GM23338 (cell line): ENCODE measurements around the gene TRMT11. TPM values are rescaled to one million over a fixed set of nuclear protein-coding genes. Genes with fewer than 3 reads are reported as not detected.

Experiments used
- ATAC-seq: fragments of 200-7000 bp; cut with Tn5 transposase; 3 replicates; pipeline ENCODE4 v1.9.1; 2020
- DNase-seq: peaks from one replicate; pipeline ENCODE4 v3.0.0-alpha.2; 2015; ENCODE audit warnings: low spot score
- H2AFZ ChIP-seq: fragments of 200-600 bp; sonication (generic); 2 replicates; pipeline ENCODE4 v1.8.0; 2016; ENCODE audit warnings: antibody characterized with exemption, mild to moderate bottlenecking, moderate library complexity
- H3F3A ChIP-seq: fragments of 200-600 bp; sonication (generic); replicated peaks from 2 replicates; pipeline ENCODE4 v1.8.0; 2017; ENCODE audit warnings: antibody characterized with exemption, mixed run types, low read depth
- H3K27ac ChIP-seq: fragments of 200-600 bp; sonication (generic); 2 replicates; pipeline ENCODE4 v1.6.1; 2016; ENCODE audit warnings: low read depth
- H3K27me3 ChIP-seq: fragments of 200-600 bp; sonication (generic); 2 replicates; pipeline ENCODE4 v1.8.0; 2016; ENCODE audit warnings: mild to moderate bottlenecking, mixed run types, moderate library complexity; ENCODE audit not compliant: insufficient read depth
- H3K36me3 ChIP-seq: fragments of 200-600 bp; sonication (generic); 2 replicates; pipeline ENCODE4 v1.8.0; 2016; ENCODE audit warnings: mild to moderate bottlenecking; ENCODE audit not compliant: insufficient read depth
- H3K4me1 ChIP-seq: fragments of 200-600 bp; sonication (generic); 2 replicates; pipeline ENCODE4 v1.8.0; 2016; ENCODE audit warnings: mild to moderate bottlenecking, moderate library complexity; ENCODE audit not compliant: insufficient read depth
- H3K4me2 ChIP-seq: fragments of 200-600 bp; sonication (generic); 2 replicates; pipeline ENCODE4 v1.7.1; 2017; ENCODE audit warnings: mixed run types
- H3K4me3 ChIP-seq: fragments of 200-600 bp; sonication (generic); 2 replicates; pipeline ENCODE4 v1.6.1; 2016; ENCODE audit warnings: mixed run types
- H3K79me2 ChIP-seq: fragments of 200-600 bp; sonication (generic); replicated peaks from 2 replicates; pipeline ENCODE4 v1.8.0; 2017; ENCODE audit warnings: mild to moderate bottlenecking; ENCODE audit not compliant: insufficient read depth
- H3K9me2 ChIP-seq: fragments of 200-600 bp; sonication (generic); 2 replicates; pipeline ENCODE4 v1.8.0; 2017; ENCODE audit not compliant: insufficient read depth
- H4K20me1 ChIP-seq: fragments of 200-600 bp; sonication (generic); replicated peaks from 2 replicates; pipeline ENCODE4 v1.8.0; 2017; ENCODE audit warnings: mild to moderate bottlenecking; ENCODE audit not compliant: insufficient read depth
- H3K27ac Mint-ChIP-seq: 2 replicates; pipeline ENCODE4 v1.8.0; 2020; ENCODE audit warnings: inconsistent platforms, mild to moderate bottlenecking, moderate library complexity, mixed read lengths
- H3K27me3 Mint-ChIP-seq: 3 replicates; pipeline ENCODE4 v1.8.0; 2022; ENCODE audit warnings: low read depth, mild to moderate bottlenecking, moderate library complexity, mixed read lengths, inconsistent platforms; ENCODE audit not compliant: insufficient read depth, poor library complexity
- H3K36me3 Mint-ChIP-seq: 3 replicates; pipeline ENCODE4 v1.8.0; 2021; ENCODE audit warnings: low read depth, mild to moderate bottlenecking, inconsistent platforms, moderate library complexity, mixed read lengths
- H3K4me1 Mint-ChIP-seq: 3 replicates; pipeline ENCODE4 v1.8.0; 2020; ENCODE audit warnings: mild to moderate bottlenecking, inconsistent platforms, mixed read lengths
- H3K4me3 Mint-ChIP-seq: 3 replicates; pipeline ENCODE4 v1.8.0; 2021; ENCODE audit warnings: moderate library complexity, mild to moderate bottlenecking, inconsistent platforms, mixed read lengths
- H3K9me3 Mint-ChIP-seq: 3 replicates; pipeline ENCODE4 v1.8.0; 2020; ENCODE audit warnings: moderate library complexity, mild to moderate bottlenecking, inconsistent platforms, mixed read lengths
- CREB1 ChIP-seq: fragments of 250-450 bp; sonication (Bioruptor Pico); IDR thresholded peaks from 2 replicates; pipeline ENCODE4 v1.5.0; 2020; ENCODE audit warnings: low read depth, mild to moderate bottlenecking, moderate library complexity
- EZH2phosphoT487 ChIP-seq: fragments of 200-600 bp; sonication (generic); IDR thresholded peaks from one replicate; pipeline ENCODE4 v1.8.1; 2018; ENCODE audit warnings: antibody characterized with exemption; ENCODE audit not compliant: unreplicated experiment
- NANOG ChIP-seq: IDR thresholded peaks from 2 replicates; pipeline ENCODE4 v1.6.1; 2016; ENCODE audit warnings: antibody characterized with exemption, borderline replicate concordance
- ZNF462 ChIP-seq: fragments of 250-450 bp; sonication (Bioruptor Pico); IDR thresholded peaks from 2 replicates; pipeline ENCODE4 v1.5.0; 2020; ENCODE audit warnings: mild to moderate bottlenecking, moderate library complexity
- polyA plus RNA-seq: library from polyadenylated mRNA; unstranded; fragments of >200 nt; fragmentation: Nextera tagmentation; extraction: Ambion mirVana; gene quantifications from 2 replicates; pipeline ENCODE4 v1.2.1, GENCODE V29; 2016
- total RNA-seq: library from RNA; depleted of rRNA; stranded (reverse); fragments of >200 nt; shearing (Covaris generic); gene quantifications from 2 replicates; pipeline ENCODE4 v1.2.3, GENCODE V29; 2014

TRMT11 gene
- total and polyA plus RNA-seq, 2 experiments from 2014 or later = 49.5 to 50.9 TPM

- TF ChIP-seq ZNF462 (CRISPR knock-in tag) (no peak), CREB1 (CRISPR knock-in tag) (no peak)
These were observed 38.7 kb upstream of the TRMT11 start (continued) for GRCh38 chr6:125947615-125948014.

GRCh38 chr6:125948455-125948854, 37.9 kb upstream of the TRMT11 start:
- no peak overlapping the region for H2AFZ ChIP-seq
- peaks cover 16% of the 10 kb centered on the region for H3K9me3 Mint-ChIP-seq
- ATAC-seq (no peak), DNase-seq (no peak)
- H3K4me3 Mint-ChIP-seq = no peak overlapping the region
- H3K9me2 ChIP-seq = no peaks in the 10 kb centered on the region
- H3K27ac ChIP-seq = no peak overlapping the region
- H3K4me1 Mint-ChIP-seq = peaks cover 7% of the 10 kb centered on the region
- H3K27me3 Mint-ChIP-seq = peaks cover 3% of the 10 kb centered on the region
- 0 out of 2 replicates have a peak, but pooled peaks cover 3% of the 10 kb centered on the region for H3F3A ChIP-seq
- TF ChIP-seq CREB1 (CRISPR knock-in tag) = no peak
- TF ChIP-seq EZH2phosphoT487 = no peak
- H3K36me3 Mint-ChIP-seq = peaks cover 5% of the 10 kb centered on the region; the same call in 2 of the 3 replicates
- H3K27ac Mint-ChIP-seq = no peak overlapping the region
- H3K79me2 ChIP-seq = no peaks in the 10 kb centered on the region
- H3K36me3 ChIP-seq = no peaks in the 10 kb centered on the region
- peaks cover 3% of the 10 kb centered on the region; the same call in 1 of the 2 replicates for H3K4me1 ChIP-seq
- no peaks in the 10 kb centered on the region for H3K27me3 ChIP-seq
- H4K20me1 ChIP-seq = no peaks in the 10 kb centered on the region
- H3K4me2 ChIP-seq = no peak overlapping the region
- no peak overlapping the region for H3K4me3 ChIP-seq

- Histone ChIP-seq H2AFZ (no peak overlapping the region), H3K4me3 (no peak overlapping the region), H3K9me2 (no peaks in the 10 kb centered on the region), H3K79me2 (no peaks in the 10 kb centered on the region), H4K20me1 (no peaks in the 10 kb centered on the region), H3K4me2 (no peak overlapping the region), H3K36me3 (no peaks in the 10 kb centered on the region), H3K27ac (no peak overlapping the region), H3K27me3 (no peaks in the 10 kb centered on the region), H3K4me1 (peaks cover 3% of the 10 kb centered on the region; the same call in 1 of the 2 replicates), H3F3A (0 out of 2 replicates have a peak, but pooled peaks cover 3% of the 10 kb centered on the region)
- H3K9me3 Mint-ChIP-seq = peaks cover 16% of the 10 kb centered on the region
- H3K4me3 Mint-ChIP-seq = no peak overlapping the region
- H3K4me1 Mint-ChIP-seq = peaks cover 7% of the 10 kb centered on the region
- H3K27me3 Mint-ChIP-seq = peaks cover 3% of the 10 kb centered on the region
- DNase-seq (no peak), ATAC-seq (no peak)
- peaks cover 5% of the 10 kb centered on the region; the same call in 2 of the 3 replicates for H3K36me3 Mint-ChIP-seq
- no peak overlapping the region for H3K27ac Mint-ChIP-seq
- TF ChIP-seq NANOG (no peak), CREB1 (CRISPR knock-in tag) (no peak), ZNF462 (CRISPR knock-in tag) (no peak)
These were observed 37.3 kb upstream of the TRMT11 start for GRCh38 chr6:125949069-125949468.
